Left renal pelvis (tissue), 4 donors: ENCODE results near the gene TTC7B. TPM values are rescaled to one million over a fixed set of nuclear protein-coding genes. Genes with fewer than 3 reads are reported as not detected.

Source experiments
- DNase-seq, 4 donors: peaks; one replicate each; pipeline ENCODE4 v3.0.0-alpha.2; 2013; ENCODE audit warnings: low read depth in 4 of 4, low spot score in 3 of 4
- polyA plus RNA-seq, 4 donors: library from polyadenylated mRNA; unstranded; fragments of 120-200 nt; gene quantifications; one replicate each; pipeline ENCODE4 v1.2.1, GENCODE V29; 2013; ENCODE audit not compliant: insufficient read length in 4 of 4

Gene TTC7B
- polyA plus RNA-seq, 4 donors = 35.3 to 49.1 (median 47.4) TPM

DNA sequence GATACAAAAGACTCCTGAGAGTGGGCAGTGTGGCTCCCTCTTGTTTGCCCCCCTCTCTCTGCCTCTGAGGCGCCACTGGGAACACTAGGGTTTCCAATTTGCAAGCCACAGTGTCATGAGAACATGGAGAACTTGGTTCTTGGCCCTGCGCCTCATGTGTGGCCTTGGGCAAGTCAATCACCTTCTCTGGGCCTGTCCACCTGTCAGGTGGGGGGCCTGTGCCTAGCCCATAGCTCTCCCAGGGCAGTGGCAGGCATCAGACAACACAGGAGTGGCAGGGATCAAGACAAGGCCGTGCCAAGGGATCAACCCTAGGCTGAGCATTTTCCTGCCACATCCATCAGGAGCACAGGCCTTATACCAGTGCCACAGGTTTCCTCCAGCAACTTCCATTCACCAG is 234.1 kb downstream of the TTC7B start:
- DNase-seq = no peak

DNA sequence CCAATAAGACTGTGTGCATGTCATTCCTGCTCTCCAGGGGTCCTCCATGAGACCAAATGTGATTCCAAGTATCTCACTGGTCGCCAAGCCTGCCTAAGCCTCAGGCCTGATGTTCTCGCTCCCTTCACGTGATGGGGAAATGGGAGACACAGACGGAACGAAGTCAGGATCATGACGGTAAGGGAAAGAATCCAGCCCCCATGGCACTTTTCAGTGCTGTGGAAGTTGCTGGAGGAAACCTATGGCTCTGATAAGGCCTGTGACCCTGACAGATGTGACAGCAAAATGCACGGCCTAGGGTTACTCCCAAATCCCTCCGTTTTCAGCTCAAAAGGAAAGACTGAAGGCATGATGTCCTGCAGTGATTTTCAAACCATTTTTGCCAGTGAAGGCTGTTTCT is 234.5 kb downstream of the TTC7B start:
- DNase-seq = no peak

- DNase-seq = no peak
These were observed 235.6 kb downstream of the TTC7B start for GRCh38 chr14:90580377-90581335.

DNA sequence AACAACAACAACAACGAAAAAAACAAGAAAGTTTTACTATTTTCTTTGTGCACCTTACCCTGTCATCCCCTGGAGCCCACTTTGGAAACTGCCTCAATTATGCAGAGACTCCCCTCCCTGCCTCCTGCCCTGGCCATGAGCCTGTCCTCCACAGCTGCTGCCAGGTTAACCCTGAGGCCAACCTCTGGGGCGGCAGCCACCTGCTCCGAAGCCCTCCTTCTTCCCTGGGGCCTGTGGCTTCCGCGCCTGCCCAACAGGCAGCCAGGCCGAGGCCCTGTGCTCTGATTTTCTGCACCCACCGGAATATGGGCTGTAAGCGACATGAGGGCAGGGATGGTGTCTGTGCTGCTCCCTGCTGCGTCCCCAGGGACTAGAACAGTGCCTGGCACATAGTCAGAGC is 236.4 kb downstream of the TTC7B start:
- DNase-seq = no peak

GRCh38 chr14:90579088-90579487 is 237.1 kb downstream of the TTC7B start:
- DNase-seq = no peak

DNA sequence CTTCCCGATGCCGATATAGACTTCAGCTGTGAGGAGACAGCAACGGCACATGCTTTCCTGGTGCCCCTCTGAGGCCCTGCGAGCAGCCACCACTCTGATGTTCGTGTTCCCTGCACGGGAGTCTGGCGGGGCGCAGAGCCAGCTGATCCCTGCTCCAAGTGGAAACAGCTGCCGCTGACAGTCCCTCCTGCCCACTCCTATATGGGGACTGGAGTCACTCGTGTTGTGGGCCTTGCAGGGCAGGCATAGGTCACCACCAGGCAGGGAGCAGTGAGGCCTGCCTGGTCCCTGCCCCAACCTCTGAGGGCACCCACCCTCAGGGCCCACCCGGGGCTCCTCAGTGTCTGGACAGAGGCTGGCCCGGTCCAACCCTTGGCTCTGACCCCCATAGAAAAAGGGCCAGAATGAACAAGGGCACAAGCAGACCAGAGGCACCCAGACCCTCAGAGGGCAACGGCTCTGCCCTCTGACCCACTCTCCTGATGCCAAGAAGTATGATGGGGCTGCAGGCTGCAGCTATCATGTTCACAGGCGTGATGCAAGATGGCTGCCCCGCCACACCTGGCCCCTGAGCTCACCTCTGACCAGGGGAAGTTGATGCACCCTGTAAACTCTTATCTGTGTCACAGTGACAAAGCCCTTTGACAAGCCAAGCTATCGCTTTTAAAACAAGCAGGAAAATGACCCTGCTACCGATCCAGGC is 237.8 kb downstream of the TTC7B start:
- DNase-seq = no peak

DNA sequence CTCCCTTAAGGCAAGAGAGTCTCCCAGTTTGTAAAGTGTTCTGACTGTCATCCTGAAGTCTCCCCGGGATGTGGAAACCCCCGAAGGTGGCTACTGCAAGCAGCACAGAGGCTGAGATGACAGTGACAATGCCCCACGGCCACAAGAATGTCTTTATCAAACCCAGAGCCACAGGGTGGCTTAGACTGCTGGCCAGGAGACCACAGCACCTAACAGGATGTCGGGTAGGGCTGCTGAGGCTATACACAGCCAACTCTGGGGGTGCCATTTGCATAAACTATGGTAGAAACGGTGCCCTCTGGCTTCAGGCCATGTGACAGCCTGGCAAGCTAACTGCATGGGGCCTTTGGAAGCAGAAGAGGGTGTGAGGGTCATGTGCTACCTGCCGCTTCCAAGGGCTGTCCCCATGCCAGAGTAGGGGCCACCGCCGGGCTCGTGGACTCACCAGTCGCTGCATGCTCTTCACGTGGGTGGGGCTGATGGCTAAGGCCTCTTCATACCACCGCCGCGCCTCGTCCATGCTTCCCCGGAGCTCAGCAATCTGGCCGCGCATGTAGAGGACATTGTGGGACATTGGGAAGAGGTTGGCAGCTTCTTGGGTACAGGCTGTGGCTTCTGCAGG is 238.5 kb downstream of the TTC7B start:
- DNase-seq = no peak

DNA sequence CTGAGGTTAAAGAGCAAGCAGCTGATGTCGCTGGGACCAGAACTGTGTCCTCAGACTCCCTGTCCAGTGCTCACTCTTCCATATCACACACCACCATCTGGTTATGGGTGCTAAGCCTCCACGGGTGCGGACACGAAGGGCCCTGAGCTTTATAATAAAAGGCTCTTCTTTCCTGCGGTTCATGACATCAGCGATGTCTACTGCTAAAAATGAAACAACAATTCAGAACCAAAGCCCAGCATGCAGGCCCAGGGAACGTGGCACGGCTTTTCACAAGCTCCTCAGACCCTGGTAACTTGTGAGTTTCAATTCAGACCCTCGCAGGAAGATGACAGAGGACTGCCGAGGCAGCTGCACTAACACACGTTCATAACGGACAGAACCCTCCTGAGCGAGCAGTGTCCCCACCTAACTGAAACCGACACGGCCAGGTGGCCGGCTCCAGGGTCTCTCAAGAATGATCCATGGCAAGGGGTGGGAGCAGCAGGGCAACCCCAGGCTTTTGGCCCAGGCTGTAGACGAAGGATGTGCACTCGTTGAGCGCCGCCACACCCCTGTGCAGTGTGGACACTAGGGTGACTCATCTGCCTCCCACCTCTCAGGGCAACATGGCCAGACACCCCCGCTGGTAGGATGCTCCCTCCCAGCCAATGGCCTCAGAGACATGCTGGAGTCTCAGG is 239.1 kb downstream of the TTC7B start:
- no peak for DNase-seq

GRCh38 chr14:90576581-90576980 is 239.6 kb downstream of the TTC7B start:
- no peak for DNase-seq

GRCh38 chr14:90575781-90576180 is 240.4 kb downstream of the TTC7B start:
- no peak for DNase-seq

DNA sequence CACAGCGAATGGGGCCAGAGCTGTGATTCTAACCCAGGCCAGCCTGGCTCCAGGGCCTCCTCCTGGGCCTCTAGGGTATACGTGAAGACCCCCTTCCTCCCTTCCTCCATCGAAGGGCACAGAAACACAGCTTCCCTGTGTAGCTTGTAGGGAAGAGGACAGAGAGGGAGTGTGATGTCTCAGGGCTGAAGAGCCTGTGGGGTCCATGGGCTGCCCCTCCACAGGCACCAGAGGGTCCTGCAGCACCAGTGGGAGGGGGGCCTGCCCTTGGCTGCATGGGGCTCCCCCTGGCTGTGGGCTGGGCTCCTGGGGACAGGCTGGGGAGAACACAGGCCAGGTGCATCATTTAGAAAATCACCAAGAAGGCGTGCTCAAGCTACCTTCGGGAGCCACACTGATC is 240.9 kb downstream of the TTC7B start:
- DNase-seq = no peak

GRCh38 chr14:90574188-90575131 is 241.8 kb downstream of the TTC7B start:
- no peak for DNase-seq

GRCh38 chr14:90573385-90574105 is 242.7 kb downstream of the TTC7B start:
- DNase-seq = no peak

DNA sequence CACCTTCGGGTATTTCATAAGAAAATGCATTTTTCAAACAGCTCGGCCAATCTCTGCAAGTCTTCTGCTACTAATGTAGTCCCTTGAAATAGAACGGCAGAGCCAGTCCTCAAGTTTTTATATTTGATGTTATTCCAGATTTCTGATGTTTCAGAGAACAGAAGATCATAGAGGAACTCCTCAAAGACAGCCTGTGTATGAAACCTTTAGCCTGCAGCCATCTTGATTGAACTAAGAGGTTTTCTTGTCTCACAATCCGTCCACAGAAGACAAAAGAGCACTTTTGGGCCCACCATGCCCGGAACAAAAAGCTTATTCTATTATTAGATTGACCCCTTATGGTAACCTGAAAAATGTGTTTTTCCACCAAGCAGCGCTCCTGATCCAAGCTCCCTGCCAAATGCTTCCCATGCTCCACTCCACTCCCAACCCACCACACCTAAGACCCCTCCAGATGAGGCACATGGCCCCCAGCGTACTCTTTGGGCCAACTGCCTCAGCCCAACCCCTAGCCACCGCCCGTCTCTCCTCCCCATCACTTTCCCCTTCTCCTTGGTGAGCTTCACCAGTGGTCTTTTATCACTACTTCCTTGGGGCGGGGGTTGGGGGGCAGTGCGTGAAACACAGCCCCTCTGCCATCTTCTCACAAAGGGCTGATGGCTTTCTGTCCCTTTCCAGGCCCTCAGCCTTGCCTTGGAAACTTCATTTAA is 243.6 kb downstream of the TTC7B start:
- no peak for DNase-seq

DNA sequence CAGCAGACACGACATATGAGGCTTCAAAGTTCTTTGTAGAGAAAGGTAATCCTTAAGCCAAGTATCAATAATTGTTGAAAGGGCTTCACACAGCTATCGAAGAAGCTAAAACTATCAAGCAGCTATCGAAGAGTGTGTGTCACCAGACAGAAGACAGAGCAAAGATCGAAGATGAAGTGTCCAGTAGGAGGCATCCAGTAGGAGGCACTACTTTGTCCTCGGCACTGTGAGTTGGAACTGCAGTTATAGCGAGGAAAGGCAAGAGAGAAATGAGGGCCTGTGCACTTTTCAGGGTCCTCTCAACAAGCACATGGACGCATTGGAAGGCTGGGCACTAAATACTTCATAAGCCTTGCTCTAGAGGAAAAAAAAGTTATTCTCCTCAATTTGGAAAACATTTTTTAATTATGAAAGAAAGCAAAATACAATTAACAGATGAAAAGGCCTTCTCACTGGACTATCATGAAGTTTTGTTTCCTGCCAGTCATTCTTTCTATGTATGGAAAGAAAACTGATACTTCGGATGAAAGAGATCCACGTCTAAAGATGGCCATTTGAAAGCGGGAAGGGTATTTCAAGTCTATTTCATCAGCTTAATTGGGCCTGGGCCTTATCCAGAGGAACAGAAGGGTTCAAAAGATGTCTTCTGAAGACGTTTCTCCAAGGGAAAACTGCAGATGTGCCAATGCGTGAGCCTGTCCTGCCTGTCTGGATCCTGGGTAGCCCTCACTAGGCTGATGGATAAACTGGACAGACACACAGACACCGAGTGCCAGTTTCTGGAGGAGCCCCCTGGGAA is 244.9 kb downstream of the TTC7B start:
- DNase-seq = no peak

DNA sequence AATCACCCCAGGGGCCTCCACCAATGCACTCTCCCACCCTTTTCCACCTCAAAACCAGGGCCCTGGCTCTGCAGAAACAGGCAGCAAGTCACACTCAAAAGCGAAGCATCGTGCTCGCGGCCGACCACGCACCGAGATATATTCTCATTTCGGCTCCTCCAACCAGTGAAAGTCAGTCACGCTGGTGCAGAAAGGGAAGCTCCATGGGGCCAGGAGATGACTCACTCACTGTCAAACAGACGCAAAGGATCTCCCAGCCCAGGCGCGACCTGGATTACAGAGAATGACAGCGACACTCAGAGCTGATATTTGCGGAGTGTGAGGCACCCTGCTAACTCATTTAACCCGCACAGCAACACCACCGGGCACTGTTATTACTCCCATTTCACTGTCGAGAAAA is 245.8 kb downstream of the TTC7B start:
- DNase-seq = no peak

DNA sequence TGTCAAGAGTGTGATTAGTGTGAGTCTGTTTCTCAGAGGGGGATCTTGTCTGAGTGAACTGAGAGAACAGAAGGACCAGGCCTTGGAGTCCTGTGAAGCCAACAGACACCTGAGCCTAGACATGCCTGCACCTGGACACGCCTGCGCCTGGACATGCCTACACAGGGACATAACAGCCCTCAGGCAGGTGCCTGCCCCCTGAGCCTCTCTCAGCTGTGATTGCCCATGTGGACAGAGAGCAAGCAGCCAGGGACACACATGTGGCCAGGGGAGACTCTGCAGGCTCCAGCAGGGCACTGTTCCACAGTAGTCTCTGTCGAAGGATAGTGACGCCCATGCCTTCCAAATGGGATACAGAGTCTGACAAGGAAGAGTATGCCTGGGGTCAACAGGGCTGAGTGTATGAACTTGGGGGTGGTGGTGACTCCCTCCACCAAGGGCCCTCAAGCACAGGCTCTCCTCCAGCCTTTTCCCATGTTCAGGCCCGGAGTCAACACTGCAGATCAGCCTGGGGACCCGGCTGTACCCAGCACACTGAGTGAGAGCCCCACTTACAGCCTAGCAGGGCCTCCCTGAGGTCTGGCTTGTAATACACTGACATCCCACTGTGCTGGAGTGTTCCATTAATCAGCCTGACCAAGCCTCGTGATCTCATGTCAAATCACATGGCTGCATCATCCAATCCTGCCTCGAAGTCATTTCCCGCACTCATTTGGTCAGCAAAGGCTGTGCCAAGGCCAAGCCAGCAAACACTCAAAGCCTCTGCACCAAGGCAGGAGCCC is 246.4 kb downstream of the TTC7B start:
- DNase-seq = no peak
